NCI-H82 (cell line): Measurements from ENCODE around the gene DARS1.

Experiments
- DNase-seq: peaks from one replicate; lab custom pipeline; 2025; lab: John Stamatoyannopoulos, UW

The DARS1 gene

GRCh38 chr2:135985018-135985825 is at the start of gene DARS1:
Gene DARS1, minus strand, starts transcription at chr2:135985626. Its CDS starts 158 bp downstream, at chr2:135985468.
- DNase-seq, result peak; percentile 96

- DNase-seq, result no peak
Observed at GRCh38 chr2:136034629-136035028, 49.2 kb upstream of the DARS1 start.

GRCh38 chr2:136032817-136033535 is 47.5 kb upstream of the DARS1 start:
- DNase-seq, result peak; percentile 5

- DNase-seq, result no peak
Observed at GRCh38 chr2:136032192-136032591, 46.8 kb upstream of the DARS1 start.

- no peak for DNase-seq
Observed at GRCh38 chr2:136031711-136032110, 46.3 kb upstream of the DARS1 start.

GRCh38 chr2:136030406-136030805 is 45.0 kb upstream of the DARS1 start:
- no peak for DNase-seq

- no peak for DNase-seq
Observed at GRCh38 chr2:136029149-136029548, 43.7 kb upstream of the DARS1 start.

GRCh38 chr2:136028001-136028400 is 42.6 kb upstream of the DARS1 start:
- no peak for DNase-seq

- DNase-seq, result no peak
Observed at GRCh38 chr2:136027112-136027511, 41.7 kb upstream of the DARS1 start.

- DNase-seq, result peak; percentile 62
Observed at GRCh38 chr2:136025057-136025973, 39.9 kb upstream of the DARS1 start.

- no peak for DNase-seq
Observed at GRCh38 chr2:136024616-136025015, 39.2 kb upstream of the DARS1 start.

- DNase-seq, result no peak
Observed at GRCh38 chr2:136024185-136024584, 38.8 kb upstream of the DARS1 start.

GRCh38 chr2:136023416-136023815 is 38.0 kb upstream of the DARS1 start:
- DNase-seq, result no peak

GRCh38 chr2:136022396-136023146 is 37.1 kb upstream of the DARS1 start:
- no peak for DNase-seq

- DNase-seq, result no peak
Observed at GRCh38 chr2:136021976-136022375, 36.5 kb upstream of the DARS1 start.

GRCh38 chr2:136021406-136021805 is 36.0 kb upstream of the DARS1 start:
- DNase-seq, result no peak

- no peak for DNase-seq
Observed at GRCh38 chr2:136020831-136021230, 35.4 kb upstream of the DARS1 start.

- DNase-seq, result no peak
Observed at GRCh38 chr2:136019825-136020224, 34.4 kb upstream of the DARS1 start.

- DNase-seq, result no peak
Observed at GRCh38 chr2:136019306-136019705, 33.9 kb upstream of the DARS1 start.

- no peak for DNase-seq
Observed at GRCh38 chr2:136017786-136018185, 32.4 kb upstream of the DARS1 start.

- DNase-seq, result no peak
Observed at GRCh38 chr2:136016836-136017235, 31.4 kb upstream of the DARS1 start.

GRCh38 chr2:136016427-136016826 is 31.0 kb upstream of the DARS1 start:
- DNase-seq, result no peak
